A549 (cell line): Measurements from ENCODE around the gene GXYLT2. TPM values are rescaled to one million over a fixed set of nuclear protein-coding genes. Genes with fewer than 3 reads are reported as not detected.

ENCODE experiments used
- polyA plus RNA-seq, 4 experiments: library from polyadenylated mRNA; depleted of rRNA in 3 of 4; stranded (reverse); fragments of >200 nt; fragmentation: RNase III in 1 of 4; extraction: RNeasy Plus Mini Kit Qiagen cat#74134 plus additional on column Dnase treatment in 1 of 4; gene quantifications; 2 replicates in 3 of 4; 3 replicates in 1 of 4; pipeline ENCODE4 v1.2.3, GENCODE V29; 2011 to 2017
- small RNA-seq, 6 experiments: library from RNA; depleted of rRNA; stranded (forward); fragments of <200 nt; gene quantifications; one replicate each; pipeline ENCODE3, GENCODE V24; 2012

GXYLT2 gene
- polyA plus RNA-seq, 2 of the 4 experiments (the other 2 are of a cell fraction), result 1.9 to 3.3 TPM

Small RNA genes lying within 50 kb of the gene (small RNA-seq; reads per million reads assigned to genes)
- gene RF00017, result 0 reads per million in 6 experiments

Other genes starting within 250 kb of the GXYLT2 start
- gene SHQ1, start 39.6 kb upstream of the GXYLT2 start, polyA plus RNA-seq (2011; rRNA removed), result 19.5 and 22.2 TPM in 2 replicates
- 16.4 to 18.0 TPM (median 17.1 TPM) in 3 replicates for gene SHQ1, start 39.6 kb upstream of the GXYLT2 start, polyA plus RNA-seq (2017; fragmentation: RNase III; extraction: RNeasy Plus Mini Kit Qiagen cat#74134 plus additional on column Dnase treatment)
- 42.9 and 68.4 TPM in 2 replicates for gene PPP4R2, start 108.8 kb downstream of the GXYLT2 start, polyA plus RNA-seq (2011; rRNA removed)
- 39.3 to 42.0 TPM (median 39.5 TPM) in 3 replicates for gene PPP4R2, start 108.8 kb downstream of the GXYLT2 start, polyA plus RNA-seq (2017; fragmentation: RNase III; extraction: RNeasy Plus Mini Kit Qiagen cat#74134 plus additional on column Dnase treatment)
- gene EBLN2, start 173.6 kb downstream of the GXYLT2 start, polyA plus RNA-seq (2011; rRNA removed), result 3.0 and 4.1 TPM in 2 replicates
- 1.4 to 1.8 TPM (median 1.4 TPM) in 3 replicates for gene EBLN2, start 173.6 kb downstream of the GXYLT2 start, polyA plus RNA-seq (2017; fragmentation: RNase III; extraction: RNeasy Plus Mini Kit Qiagen cat#74134 plus additional on column Dnase treatment)